Smooth muscle cell of the coronary artery (primary cell): ENCODE measurements around the gene ZNF277. TPM values are rescaled to one million over a fixed set of nuclear protein-coding genes. Genes with fewer than 3 reads are reported as not detected.

Experiments
- total RNA-seq: library from RNA; depleted of rRNA; stranded (reverse); fragments of >200 nt; gene quantifications from 2 replicates; pipeline ENCODE4 v1.2.3, GENCODE V29; 2014; ENCODE audit warnings: low replicate concordance

Gene ZNF277
- 40.8 and 50.8 TPM in 2 replicates for total RNA-seq

GRCh38 chr7:112206238-112206990 is at the start of gene ZNF277, which contains the start of gene DOCK4:
Gene ZNF277, plus strand, starts transcription at chr7:112206695. Its CDS starts 22 bp downstream, at chr7:112206717.
Gene DOCK4, minus strand, starts transcription at chr7:112206399. Its CDS starts 261 bp downstream, at chr7:112206138.

Other genes starting within 250 kb of the ZNF277 start
- 8.4 and 15.0 TPM in 2 replicates for gene DOCK4, start 296 bp upstream of the ZNF277 start, total RNA-seq
- 42.9 and 47.4 TPM in 2 replicates for gene IFRD1, start 243.8 kb downstream of the ZNF277 start, total RNA-seq